Stimulated activated naive CD4-positive, alpha-beta T cell (primary cell): ENCODE results near the gene MALRD1.

ENCODE experiments used
- DNase-seq, 6 experiments: peaks; one replicate each; lab custom pipeline; 2025; lab: John Stamatoyannopoulos, UW

MALRD1 gene

DNA sequence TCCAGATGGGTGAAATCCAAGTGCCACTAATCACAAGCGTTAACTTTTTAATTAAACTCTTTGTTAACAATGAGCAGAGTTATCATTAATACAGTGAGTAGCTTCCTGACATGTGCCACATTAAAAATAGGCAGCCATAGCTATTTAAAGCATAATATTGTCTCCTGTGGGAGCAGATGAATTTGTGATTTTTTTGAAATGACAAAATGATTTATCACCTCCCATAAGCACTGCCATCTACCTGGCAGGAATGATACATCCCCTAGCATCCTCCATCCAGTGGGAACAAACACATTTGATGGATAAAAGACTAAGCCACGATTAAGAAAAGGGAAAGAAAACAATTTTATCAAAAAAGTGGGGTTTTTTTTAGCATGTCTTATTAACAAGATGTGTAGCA lies 605.3 kb downstream of the MALRD1 start:
- DNase-seq: no peak

DNA sequence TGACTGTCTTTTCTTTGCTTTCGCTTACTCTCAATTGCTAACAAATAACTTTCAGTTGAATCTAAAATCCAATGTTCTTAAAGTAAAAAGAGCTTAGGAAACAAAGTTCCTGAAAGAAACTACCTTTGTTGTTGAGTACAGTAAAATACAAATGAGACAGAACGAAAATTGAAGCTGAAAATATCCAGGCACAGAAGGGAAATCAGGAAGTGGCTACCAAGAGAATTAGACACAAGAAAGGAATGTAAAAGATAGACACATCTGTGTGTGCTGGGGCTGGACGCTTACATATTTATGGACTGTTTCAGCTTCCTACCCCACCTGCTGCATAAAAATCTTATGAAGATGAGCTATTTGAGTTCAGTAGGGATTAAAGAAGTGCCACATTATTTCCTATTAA lies 606.0 kb downstream of the MALRD1 start:
- DNase-seq: no peak

DNA sequence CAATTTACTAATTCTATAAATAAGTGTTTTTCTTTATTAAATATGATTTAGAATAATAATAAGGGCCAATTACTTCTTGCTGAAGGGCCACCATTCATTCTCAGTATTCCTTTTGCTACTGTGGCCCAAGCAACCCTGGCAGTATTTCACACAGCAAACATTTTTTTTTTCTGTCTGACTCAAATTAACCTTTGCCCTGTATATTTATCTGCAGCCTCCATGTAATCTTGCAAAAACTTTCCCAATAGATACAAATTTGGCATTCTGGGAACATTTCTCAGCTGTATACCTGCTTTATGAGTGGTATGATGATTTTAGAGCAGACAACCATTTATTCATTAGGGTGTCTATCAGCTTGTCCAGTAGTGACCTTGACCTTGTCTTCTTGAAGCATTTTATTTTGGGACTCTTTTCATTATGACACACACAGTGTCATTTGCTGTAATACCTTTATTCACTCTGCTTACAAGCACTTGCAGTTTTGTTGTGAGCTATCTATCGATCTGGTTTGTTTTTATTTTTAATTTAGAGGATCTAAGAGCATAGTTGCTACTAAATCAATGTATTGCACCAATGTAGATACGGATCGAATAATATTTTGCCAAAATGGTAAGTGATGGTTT lies 607.9 kb downstream of the MALRD1 start:
- no peak for DNase-seq

DNA sequence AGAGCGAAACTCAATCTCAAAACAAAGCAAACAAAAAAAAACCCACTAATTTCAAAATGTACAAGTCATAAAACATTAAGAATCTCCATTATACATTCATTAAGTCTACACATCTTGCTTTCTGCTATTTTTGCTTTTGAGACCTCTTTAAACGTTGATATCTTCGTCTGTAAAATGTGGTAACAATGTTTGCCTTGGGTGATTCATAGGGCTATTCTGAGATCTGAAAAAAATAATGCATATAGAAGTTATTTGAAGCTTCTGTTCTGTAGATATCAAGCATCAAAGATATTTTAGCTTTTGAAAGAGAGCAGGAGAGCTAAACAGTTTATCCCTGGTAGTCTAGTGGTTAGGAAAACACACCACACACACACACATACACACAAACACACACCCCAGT lies 609.5 kb downstream of the MALRD1 start:
- no peak for DNase-seq

DNA sequence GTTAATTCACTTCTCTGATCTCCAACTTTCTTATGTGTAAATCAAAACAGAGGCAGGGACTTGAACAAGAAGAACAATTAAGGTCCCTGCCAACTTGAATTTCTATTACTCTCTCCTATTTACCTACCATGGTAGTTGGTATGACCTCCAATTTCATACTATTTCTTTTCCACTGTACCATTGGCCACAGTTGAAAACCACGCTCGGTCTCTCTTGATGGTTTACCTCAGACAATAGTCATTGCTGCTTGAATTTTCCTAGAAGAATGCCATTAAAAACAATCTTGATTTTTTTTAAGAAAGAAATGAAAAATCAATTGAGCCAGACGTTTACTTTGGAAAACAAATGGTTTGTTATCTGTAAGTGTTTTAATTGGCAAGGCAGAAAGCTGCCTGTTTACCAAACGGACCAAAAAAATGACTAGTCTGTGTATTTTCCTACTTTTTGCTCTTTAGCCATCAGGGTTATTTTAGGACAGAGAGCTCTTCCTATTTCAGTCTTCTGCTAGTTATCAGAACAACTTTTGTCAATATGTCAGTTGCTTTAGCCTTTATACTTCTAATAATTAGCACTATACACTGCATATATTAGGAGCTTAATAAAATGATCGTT lies 610.1 kb downstream of the MALRD1 start:
- no peak for DNase-seq

DNA sequence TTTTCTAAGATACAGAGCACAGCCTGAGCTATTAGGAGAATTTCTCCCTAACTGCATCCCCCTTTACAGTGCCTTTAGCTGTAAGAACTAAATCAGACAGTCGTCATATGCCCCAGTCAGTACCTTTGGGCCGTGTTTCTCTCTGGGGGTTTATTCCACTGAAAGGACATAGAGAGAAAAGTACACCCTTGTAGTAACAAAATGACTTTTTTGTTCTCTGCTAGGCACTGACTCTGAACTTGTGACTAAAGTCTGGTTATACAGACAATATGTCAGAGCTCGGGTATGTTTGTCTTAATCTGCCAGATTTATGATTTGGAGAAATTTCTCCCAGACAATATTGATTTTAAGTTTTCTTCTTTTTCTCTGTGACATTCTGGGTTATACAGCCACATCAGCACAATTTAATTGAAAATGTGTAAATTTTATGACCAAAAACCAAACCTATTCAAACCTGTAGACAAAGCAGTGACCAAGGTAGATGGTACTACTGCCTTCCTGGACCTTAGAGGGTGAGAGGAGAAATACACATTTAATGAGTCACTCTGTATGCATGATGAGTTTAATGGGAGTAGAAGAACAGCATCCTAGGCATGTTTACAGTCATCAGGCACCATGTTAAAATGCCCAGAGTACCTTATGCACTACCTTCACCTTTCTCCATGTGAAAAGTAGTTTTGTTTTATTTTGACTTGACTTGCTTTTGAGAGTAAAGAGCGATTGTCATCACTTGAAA lies 611.5 kb downstream of the MALRD1 start:
- DNase-seq: no peak

DNA sequence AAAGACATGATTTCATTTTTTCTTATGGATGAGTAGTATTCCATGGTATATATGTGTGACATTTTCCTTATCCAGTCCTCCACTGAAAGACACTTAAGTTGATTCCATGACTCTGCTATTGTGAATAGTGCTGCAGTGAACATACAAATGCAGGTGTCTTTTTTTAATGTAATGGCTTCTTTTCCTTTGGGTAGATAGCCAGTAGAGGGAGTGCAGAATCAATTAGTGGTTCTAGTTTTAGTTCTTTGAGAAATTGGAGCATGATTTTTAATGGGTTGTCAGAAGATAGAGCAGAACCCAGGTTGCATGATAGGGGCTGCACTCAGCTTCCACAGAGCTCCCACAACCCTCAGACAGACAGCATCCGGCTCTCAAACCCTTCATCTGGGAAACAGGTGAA lies 614.7 kb downstream of the MALRD1 start:
- no peak for DNase-seq

DNA sequence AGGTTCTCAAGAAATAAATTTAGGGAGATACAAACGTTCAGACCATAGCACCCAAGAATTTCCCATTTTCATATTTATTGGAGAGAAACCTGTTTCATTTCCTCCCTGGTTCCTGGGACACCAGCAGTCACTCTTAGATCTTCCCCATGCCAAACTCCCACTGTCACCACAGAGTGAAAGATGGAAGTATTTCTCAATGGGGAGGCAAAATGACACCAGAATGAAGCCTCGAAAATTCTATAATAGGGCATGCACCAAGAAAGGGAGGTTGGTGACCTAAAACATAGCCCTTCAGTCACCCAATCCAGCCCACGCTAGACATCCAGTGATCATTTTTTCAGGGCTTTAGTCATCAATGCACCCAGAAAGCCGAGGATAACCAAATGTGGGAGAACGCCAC lies 619.5 kb downstream of the MALRD1 start:
- DNase-seq: no peak

DNA sequence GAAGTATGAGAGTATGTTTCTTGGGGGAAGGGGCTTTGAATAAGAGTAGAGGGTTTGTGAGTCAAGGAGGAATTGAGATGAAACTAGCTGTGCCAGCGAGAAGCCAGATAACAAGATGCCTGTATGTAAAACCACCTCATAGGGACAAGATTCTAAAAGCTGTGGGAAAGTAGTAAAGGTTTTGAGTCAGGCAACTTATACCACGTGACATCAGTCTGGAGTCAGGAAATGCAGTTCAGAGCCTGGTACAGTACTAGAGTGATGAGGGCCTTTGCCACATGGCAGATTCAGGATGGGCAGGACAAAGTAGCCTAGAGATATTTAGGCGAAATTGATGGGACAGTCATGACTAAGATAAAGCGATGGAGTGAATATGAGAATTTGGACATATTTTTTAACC lies 627.5 kb downstream of the MALRD1 start:
- no peak for DNase-seq

DNA sequence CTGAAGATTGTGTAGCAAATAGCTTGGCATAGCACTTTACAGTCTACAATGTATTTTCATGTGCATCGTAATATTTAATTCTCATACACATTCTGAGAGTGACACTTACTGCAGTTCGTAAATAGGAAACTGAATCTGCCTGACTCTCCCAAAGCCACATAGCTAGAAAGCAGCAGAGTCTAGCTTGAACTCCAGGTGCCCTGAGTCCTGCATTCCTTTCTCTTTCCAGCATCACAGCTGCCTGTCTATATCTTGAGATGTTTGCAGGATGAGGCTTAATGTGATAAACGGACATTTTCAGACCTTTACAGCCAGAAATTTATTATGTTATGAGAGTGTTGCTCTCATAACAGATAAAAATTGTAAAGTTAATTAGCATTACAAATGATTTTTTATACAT lies 634.8 kb downstream of the MALRD1 start:
- no peak for DNase-seq

DNA sequence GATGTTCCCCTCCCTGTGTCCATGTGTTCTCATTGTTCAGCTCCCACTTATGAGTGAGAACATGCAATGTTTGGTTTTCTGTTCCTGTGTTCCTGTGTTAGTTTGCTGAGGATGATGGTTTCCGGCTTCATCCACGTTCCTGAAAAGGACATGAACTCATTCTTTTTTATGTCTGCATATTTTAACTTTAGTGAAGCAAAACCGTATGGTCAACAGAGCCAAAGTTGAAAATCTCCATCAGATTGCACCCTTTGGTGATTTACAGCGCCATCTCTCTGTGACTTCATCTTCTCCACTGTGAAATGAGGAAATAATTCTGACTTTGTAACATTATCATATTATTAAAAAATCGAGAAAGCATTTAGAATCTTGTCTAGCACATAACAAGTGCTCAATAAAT lies 635.4 kb downstream of the MALRD1 start:
- DNase-seq: no peak

DNA sequence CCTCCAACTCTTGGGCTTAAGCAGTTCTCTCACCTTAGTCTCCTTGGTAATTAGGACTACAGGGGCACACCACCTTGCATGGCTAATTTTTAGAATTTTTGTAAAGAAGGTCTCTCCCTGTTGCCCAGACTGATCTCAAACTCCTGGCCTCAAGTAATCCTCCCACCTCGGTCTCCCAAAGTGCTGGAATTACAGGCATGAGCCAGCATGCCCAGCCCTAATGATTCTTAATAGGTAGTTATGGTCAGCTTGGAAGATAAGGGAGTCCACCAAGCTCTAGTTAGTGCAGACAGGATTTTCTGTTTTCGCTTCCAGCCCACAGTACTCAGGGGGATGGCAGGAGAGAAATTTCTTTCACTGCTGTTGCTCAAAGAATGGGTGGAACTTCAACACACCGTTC lies 639.7 kb downstream of the MALRD1 start:
- no peak for DNase-seq

DNA sequence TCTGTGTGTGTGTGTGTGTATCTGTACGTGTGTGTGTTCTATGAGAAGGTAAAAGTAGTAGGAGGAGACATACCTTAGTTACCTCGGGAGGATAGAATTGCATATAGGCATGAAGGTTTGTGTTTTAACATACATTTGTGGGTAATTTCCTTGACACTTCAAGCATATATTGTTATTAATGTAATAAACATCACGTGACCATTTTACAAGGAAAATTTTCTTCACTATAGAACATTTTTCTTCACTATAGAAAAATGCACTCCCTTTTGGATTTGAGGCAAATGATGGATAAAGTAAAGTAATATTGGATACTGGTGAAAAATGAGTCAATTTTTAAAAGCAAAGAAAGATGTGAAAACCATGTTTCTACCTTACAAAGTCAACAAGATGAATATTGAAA lies 640.6 kb downstream of the MALRD1 start:
- no peak for DNase-seq

DNA sequence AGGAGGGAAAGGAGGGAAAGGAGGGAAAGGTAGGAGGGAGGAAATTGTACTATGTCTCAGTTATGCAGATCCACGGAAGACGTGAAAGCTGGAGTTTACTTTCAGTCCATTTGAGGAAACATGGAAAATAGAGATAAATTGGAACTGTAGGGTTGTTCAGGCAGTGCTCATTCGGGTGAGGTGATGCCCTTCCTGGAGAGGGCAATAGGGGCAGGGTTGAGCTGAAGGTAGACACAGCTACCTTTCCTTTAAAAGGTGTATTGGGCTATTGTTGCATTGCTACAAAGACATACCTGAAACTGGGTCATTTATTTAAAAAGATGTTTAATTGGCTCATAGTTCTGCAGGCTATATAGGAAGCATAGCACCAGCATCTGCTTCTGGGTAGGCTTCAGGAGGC lies 650.7 kb downstream of the MALRD1 start:
- DNase-seq: no peak

DNA sequence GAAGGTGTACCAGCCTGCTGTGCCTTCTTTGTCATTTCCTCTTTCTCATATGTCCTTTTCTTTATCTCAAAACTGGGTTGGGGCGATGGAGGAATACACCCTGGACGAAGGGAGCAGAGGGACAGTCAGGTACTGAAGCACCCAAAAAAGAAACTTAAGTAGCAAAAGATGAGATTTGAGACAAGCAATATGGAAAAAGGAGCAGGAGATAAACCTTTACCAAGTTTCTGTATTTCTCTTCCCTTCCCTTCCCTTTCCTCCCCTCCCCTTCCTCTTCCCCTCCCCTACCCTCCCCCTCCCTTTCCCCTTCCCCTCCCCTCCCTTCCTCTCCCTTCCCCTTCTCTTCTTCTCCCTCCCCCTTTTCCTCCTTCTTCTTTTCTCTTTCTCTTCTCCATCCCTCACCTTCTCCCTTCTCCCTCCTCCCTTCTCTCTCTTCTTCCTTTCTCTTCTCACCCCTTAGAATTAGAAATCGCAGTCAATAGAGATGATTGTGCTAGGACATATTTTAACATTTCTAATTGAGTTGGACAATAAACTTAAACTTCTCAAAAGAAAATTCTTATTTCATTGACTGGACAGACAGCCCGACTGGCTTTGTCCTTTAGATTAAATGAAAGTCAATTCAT lies 652.9 kb downstream of the MALRD1 start:
- DNase-seq: no peak

DNA sequence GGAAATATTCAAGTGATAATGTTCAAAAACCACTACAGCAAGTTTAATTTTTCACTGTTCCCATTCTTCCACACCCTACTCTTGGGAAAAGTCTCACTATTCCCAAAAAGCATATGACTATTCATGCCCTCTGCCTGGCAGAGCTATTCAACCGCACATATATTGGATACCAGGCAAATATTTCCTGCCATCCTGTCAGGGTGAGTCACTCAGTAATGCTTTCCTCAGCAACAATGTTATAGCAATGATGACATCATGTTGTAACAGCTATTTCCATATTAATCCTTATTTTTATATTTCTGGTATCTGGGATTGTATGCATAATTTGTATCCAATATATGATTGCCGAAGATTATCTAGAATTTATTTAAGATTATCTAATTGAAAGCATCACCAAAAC lies 653.6 kb downstream of the MALRD1 start:
- no peak for DNase-seq

DNA sequence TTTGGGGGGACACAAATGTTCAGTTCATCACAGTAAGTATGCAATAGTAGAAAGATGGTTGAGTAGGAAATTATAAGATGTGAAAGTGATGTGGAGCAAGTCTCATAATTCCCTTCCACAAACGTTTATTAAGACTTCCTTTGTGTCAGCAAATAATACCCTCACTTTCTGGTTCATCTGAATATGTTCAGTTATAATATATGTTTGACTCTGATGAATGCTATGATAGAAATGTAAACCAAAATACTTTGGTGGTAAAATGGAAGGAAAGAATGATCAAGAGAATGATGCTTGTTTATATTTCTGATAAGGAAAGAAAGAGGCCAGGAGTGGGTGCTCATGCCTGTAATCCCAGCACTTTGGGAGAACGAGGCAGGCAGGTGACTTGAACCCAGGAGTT lies 655.9 kb downstream of the MALRD1 start:
- DNase-seq: no peak

DNA sequence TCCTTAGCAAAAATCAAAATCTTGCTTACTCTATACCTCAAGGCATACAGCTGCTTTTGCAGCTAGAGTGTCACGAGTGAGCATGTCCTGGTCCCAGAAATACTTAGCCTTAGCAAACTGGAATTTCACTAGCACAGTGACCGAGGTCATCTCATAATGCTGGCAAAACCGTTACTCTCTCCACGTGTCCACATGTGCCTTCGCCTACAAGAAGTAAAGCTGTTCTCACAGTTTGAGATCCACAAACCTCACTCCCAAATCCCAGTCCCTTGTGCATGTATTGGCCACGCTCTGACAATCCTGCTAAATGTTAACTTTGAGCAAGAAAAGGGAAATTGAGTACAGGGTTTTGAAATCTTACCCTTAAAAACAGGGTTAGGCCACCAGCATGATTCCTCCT lies 656.6 kb downstream of the MALRD1 start:
- DNase-seq: no peak

DNA sequence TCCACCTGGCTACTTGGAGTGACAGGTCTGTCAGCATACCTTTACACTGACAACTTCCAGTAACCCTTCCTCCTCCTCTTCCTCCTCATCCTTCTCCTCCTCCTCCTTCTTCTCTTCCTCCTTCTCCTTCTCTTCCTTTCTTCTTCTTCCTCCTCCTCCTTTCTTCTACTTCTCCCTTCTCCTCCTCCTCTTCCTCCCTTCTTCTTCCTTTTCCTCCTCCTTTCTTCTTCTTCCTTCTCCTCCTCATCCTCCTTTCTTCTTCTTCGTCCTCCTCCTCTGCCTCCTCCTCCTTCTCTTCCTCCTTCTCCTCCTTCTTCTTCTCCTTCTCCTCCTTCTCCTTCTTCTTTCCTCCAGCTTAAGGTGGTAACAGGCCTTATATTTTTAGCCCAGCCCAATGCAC lies 658.3 kb downstream of the MALRD1 start:
- DNase-seq: no peak

DNA sequence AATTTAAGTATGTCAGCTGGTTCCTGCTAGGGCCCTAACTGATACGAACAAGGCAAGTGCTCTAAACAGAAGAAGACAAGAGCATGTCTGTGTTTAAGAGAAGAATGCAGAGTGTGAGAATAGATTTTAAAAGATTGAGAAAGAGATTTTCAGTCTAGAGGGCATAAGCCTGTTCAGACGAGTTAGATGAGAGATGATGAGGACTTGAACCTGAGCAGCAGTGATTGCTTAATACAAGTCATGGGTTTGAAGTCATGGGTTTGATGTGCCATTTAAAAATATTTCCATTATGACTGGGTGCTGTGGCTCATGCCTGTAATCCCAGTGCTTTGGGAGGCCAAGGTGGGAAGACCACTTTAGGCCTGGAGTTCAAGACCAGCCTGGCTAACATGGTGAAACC lies 658.8 kb downstream of the MALRD1 start:
- DNase-seq: no peak

DNA sequence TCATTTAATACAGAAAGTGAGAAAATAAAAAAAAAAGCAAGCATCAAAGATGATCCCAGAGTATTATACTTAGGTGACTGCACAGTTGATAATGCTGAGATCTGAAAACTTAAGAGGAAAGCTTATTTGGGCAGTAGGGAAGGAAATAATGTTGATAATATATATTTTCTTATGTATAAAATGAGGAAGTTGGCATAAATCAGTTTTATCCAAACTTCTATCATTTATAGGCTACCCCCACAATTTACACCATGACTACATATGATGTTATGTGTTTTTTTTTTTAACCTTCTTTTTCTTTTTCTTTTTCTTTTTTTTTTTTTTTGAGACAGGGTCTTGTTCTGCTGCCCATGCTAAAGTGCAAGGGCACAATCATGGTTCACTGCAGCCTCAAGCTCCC lies 659.4 kb downstream of the MALRD1 start:
- no peak for DNase-seq

DNA sequence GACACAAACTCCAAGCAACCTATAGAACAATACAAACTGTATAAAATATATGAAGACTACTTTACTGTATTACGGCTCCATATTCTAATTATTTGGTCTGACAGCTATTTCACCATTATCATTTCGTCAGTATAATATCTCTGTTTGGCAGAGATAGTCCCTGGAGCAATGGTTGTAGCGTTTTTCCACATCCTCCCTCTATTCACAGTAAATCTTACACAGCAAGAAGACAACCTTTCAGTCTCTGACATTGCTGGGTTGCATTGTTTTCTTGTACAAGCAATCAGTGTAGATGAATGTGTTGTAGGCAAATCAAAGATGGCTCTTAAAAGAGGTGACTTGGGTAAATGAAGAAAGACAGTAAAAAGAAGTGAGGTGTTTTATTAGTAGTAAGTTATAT lies 662.0 kb downstream of the MALRD1 start:
- DNase-seq: no peak

DNA sequence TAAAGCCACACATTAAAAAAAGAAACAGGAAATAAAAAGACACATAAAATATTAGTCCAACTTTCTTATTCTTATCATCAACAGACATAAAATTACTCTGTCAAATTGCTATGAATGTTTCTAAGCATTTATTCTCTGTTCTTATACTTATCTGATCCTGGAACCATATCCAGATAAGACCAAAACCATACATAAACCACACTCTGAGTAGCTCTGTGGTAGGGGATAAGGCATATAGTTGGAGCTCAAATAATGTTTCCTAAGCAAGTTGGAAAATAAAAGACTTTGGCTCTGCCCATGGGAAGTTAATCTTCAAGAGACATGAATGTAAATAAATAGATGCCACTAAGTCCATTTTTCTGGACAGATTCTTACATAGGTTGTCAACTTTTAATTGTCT lies 664.6 kb downstream of the MALRD1 start:
- DNase-seq: no peak
